Stimulated activated CD8-positive, alpha-beta memory T cell treated with anti-CD3 and anti-CD28 coated beads, Interleukin-12 subunit alpha, Interleukin-12 subunit beta, amount 100 ng/mL, for 24 hours (primary cell): ENCODE measurements around the gene APOL4.
"Not testable (repeated sequence)": the region's sequence is repeated elsewhere in the genome, so short reads cannot be mapped to it uniquely, and the experiment has no call there.

Experiments
- DNase-seq: peaks from one replicate; pipeline ENCODE4 v3.0.0-alpha.2; 2020; ENCODE audit errors: extremely low read depth

APOL4 gene

DNA sequence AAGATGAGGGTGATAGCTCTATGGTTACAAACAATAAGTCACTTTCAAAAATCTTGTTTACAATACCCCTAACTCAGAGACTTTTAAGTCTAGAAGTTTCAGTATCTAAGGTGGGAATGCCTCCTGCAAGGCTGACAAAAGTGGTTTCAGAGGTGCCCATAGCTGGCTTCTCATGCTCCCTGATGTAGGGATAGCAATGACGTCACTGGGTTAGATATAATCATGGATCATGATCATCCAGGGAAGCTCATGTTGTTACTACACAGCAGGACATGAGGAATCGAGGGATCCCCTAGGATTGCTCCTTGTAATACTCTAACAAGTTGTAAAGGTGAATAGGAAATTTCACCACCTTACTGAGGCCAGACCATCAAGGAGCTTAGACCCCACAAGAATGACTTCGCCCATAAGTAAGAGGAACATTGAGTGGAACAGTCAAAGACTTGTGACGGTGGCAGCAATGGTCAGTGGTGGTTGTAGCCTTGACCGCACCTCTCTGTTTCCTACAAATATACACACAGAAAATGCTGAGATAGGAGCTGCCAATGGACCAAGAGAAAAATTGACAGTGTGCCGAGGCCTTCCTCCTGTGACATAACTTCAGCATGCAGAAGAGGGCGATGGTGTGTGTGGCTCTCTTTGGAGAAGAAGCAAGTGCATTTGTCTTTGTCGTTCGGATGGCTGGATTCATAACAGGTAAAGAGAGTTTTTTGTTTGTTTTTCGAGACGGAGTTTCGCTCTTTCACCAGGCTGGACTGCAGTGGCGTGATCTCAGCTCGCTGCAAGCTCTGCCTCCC is 15.6 kb downstream of the APOL4 start:
- no peak for DNase-seq

DNA sequence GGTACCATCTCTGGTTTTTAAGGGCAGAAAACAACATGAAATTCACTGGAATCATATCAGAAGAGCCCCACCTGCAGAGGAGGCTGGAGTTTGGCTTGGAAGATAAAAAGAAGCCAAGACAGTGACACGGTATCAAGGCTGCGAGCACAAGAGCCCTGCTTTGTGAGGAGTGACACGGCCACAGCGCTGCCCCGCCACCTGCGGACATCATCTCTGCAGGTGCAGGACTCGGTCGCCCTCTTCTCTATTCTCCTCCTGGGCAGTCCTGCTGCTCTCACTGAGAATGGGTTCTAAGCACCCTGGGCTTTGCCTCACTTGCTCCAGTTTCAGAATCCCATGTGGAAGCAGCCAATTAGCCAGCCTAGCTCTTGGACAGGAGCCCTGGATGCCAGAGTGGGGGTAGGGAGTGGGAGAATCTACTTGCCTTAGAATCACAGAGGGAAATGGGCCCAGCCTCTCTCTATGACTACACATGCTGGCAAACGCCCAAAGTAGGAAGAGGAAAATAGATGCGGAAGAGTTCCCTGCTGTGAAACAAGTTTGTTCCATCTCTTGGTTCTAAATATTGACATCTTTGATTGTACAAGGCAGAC is 17.1 kb downstream of the APOL4 start:
- no peak for DNase-seq

DNA sequence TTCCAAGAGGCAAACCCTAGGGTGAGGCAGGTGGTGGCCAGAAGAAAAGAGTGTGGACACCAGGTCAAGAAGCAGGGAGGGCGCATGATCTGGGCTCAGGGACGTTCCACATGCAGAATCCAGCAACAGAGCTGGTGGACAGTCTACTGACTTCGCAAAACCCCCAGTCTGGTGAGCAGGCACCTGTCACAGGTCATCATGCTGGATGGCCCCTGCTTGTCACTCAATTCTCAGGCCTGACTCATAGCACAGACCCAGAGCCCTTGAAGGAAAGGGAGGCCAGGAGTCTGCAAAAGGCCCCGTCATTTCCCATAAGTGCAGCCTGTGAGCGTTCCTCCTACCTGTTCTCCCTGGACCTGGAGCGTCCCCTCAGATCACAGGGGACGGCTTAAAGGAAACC is 18.2 kb downstream of the APOL4 start:
- no peak for DNase-seq

DNA sequence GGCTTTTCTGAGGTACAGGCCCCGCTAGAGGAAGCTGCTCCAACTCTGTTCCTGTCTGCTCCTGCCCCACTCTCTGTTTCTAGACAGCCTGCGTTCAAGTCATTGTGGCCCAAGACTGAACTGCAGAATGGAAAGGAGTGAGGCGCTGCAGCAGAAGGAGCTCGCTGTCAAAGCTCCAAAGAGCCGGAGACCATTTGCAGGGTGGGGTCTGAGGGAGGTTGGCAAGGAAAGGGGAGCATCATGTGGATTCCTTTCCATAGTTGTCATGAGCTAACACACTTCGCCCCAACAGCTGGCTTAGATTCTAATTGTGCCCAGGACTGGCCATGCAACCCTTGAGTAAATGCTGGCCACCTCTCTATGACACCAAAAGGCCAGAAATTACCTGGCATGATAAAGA is 18.8 kb downstream of the APOL4 start:
- no peak for DNase-seq

DNA sequence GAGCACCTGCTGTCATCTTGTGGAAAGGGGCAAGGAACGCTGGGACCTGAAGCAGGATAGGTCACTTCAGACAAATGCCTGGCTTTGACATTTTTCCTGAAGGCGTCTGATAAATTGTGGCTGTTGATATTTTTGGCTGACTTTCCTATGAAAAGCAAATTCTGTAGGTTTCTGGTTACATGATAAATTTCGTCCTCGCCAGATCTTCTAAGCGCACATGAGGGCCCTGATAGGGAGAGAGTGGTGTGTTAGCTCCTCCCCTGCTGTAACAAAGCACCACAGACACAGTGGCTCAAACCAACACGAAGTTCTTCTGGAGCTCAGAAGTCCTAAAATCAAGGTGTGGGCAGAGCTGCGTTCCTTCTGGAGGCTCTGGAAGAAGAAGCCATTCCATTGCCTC is 19.6 kb downstream of the APOL4 start:
- DNase-seq: no peak

DNA sequence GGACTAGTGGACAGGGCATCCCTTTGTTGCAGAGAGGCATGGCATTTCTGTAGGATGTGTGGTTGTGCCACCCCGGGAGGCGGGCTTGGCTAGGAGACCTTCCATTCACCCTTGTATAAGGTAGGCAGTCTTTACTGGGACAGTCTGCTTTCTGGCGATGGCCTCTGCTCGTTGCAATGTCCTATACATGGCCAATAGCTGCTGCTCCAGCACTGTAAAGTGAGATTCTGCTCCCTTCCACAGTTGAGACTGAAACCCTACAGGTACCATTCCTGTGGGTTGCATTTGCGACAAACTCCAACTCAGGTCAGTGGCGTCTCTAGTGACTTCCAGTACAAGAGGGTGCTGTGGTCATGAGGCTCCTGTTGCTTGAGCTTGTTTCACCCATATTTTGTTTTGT is 20.7 kb downstream of the APOL4 start:
- DNase-seq: no peak

DNA sequence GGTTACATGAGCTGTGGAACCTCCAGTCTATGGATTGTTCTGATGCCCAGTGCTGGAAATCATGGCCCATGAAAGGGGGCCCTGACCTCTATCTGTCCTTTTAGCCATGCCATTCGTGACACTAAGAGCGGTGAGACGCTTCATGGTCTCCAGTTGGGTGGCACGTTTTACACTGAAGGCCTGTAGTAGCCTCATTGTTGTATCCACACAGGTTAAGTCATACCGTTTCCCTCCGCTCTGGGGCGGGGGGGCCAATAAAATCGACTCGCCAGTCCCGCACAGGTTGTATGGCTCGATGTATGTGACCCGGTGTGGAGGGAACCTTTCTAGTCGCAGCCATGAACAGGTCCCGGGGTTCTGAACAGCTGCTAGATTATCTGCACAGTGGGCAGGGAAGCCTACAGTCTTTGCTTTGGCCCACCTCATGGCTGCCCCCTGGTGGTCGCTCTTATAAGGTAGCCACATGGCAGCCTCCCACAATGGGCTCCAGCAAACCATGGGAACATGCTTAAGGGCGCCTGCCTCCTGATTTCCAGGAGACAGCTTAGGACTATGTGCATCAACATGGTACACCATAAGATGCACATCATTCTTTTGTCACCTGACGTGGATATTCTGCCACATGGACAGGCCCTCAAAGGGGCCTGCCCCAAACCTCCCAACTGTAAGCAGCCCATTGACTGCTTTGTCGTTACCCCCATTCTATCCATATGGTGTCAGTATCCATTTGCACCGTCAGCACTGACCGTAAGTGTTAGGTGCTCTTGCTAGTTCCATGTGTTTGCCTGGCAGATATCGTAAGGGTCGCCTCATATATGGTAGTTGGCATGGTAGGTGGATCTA is 21.4 kb downstream of the APOL4 start:
- peak; percentile 62 for DNase-seq

DNA sequence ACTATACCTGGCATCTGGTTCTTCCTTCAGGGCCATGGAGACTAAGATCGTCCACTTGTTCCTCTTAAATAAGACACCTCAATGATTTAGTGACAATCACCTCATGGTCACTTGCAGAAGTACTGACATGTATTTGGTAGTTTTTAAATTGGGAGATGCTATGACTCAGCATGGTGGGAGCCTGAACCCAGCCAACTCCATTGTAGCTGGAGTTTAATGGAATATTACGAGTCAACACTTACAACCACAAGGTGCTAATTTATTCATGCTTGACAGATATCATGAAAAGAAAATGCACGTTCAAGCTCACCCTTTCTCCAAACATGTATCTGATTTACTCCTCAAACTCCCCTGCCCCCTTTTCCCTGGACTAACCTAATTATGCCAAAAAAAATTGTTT is 24.4 kb downstream of the APOL4 start:
- DNase-seq: no peak

DNA sequence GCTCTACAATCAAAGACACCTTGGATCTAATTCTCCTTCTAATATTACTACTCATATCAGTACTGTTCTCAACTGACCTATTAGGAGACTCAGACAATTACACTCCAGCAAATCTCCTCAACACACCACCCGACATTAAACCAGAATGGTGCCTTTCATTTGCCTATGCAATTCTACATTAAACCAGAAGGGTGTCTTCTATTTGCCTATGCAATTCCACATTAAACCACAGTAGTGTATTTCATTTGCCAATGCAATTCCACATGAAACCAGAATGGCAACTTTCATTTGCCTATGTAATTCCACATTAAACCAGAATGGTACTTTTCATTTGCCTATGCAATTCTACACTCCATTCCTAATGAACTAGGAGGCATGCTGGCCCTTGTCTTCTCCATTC is 25.7 kb downstream of the APOL4 start:
- DNase-seq: no peak

DNA sequence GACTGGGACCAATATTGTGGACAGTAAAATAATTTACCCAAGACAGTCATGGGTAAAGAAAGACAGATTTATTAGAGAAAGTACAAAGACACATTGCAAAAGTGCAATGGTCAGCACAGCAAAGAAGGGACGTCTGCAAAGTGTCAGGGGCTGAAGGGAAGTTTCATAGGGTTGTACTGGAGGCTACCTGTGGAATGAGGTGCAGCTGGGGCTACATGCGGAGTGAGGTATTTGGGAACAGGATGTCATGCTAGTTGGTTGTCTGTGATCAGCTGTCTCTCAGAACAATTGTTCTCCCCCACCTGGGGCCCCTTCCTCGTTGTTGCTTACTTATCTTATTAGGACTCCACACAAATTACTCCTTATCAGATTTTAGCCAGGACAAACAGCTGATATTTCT is 29.7 kb downstream of the APOL4 start:
- DNase-seq: no peak

DNA sequence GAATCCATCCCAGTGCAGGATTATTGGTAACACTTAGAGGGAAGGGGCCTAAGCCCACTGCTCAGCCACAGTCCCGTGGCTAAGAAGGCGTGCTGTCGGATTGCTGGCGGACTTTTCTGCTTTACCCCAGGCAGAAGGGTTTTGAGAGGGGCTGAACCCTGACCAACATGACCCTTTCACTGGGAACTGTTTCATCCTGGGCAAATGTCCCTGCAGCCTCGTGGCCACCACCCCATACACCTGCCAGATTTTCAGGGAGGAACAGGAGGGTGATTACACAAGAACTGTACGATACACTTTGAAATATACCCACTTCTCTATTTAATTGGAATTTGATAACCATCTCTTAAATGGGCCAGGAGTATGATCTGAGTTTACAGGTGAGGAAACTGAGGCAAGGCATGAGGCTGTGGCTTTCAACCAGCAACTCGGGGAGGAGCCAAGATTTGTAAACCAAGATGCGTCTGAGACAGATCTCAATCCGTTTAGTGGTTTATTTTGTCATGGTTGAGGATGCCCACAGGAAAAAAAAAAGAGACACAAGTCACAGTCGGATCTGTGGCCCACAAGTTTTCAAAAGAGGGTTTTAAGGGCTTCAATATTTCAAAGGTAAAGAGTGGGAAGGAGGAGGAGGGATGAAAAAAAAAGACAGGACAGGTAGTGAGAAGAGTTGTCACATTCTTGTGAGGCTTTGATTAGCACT is 34.9 kb downstream of the APOL4 start:
- no peak for DNase-seq

DNA sequence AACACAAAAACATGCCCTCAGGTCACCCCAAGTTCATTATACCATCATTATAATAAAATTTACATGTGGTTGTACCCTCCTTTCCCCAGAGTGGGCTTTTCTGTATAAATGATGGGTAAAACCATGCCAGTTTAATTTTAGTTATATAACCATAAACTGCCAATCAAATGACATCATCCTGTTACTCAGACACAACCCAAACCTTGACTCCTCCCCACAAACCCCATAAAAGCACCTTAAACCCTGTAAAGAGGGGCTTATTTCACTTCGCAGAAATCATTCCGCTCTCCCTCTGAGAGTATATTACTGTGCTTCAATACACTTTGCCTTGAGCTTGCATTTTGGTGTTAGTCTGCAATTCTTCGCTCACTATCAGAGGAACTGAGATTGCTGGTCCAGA is 35.5 kb downstream of the APOL4 start:
- DNase-seq: no peak

DNA sequence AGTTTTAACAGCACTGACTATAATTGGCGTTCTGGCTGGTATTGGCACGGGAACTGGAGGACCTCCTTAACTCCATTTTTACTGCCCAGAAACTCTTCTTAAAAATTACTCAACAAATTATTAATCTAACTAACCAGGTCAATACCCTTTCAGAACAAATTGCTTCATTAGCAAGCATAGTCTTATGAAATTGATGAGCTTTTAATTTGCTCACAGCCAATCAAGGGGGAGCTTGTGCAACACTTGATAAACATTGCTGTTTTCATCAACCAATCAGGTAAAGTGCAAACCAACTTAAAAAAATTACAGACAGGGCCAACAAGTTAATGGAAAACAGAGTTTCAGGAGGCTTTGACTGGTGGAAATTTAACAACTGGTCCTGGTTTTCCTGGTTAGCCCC is 36.5 kb downstream of the APOL4 start:
- no peak for DNase-seq

DNA sequence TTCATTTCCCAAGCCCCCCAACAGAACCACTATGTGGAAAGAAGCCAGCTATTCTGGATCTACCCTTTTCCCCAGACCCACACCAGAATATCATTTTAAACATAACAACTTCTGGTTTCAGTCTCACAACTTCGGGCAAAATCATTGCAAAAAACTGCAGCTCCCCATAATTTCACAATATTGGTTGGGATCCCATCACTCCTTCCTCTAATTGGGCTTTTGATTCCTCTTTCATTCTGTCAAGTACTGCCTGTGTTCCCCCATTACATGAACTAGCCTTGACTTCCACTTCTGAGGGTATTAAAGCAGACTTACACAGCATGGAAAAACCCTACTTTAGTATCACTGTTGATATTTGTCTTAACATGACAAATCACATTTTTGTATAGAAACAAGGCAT is 37.0 kb downstream of the APOL4 start:
- no peak for DNase-seq

DNA sequence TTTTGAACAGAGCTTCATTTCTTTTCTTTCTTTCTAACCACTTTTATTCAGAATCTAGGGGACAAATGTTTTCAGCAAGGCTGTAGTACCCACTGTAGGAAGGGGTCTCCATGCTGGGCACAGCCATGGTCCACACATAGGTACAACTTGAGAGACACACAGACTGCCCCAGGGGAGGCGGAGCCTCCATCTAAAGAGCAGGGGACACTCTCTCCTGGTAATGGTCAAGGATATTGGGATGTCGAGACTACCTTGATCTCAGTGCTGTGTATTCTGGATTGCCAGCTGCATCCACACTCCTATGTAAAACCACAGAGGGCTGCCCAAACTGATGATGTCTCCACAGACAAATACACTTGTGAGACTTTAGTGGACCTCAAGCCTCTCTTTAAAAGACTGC is 38.1 kb downstream of the APOL4 start:
- no peak for DNase-seq

DNA sequence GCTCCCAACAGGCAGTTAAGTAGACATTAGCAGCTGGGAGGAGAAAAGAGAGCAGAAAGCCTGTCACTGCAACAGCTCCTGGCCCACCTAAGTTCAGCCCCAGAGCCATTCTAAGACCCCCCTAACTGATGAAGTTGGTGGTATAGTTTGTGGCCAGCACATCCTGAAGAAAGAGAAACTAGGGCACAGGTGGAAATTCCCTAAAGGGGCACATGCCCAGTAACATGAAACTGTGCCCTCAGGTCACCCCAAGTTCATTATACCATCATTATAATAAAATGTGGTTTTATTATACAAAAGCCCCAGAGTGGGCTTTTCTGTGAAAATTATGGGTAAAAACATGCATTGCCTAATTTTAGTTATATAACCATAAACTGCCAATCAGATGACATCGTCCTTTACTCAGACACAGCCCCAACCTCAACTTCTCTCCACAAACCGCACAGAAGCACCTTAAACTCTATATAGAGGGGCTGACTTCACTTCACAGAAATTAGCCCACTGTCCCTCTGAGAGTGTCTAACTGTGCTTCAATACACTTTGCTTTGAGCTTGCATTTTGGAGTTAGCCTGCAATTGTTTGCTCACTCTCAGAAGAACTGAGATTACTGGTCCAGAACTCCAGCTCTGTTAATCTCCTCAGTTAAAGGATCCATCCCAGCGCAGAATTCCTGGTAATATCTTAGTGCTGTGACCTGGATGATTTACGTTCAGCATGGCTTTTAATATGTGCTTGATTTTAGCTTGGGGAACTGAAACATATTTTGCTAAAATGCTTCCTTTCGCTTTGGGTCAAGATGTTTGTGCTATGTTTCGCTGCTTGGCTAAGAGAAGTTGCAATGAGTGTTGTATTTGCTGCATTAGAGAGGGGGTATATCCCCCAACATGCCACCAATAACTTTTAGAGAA is 39.2 kb downstream of the APOL4 start:
- no peak for DNase-seq

DNA sequence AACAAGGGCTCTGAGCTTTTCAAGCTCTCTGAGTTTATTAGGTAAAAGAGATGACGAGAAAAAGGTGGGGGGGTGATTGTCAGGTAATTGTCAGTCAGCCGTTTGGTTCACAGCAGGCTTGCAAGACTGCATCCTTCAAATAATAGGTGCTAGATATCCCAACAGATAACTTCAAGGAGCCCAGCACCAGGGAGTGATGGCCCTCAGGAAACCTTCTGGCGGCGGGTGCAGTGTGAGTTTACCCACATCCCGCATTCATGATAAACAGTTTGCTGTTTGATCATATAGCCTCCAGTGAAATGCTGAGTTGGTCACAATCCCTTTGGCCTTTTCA is 39.8 kb downstream of the APOL4 start:
- not testable (repeated sequence) for DNase-seq

DNA sequence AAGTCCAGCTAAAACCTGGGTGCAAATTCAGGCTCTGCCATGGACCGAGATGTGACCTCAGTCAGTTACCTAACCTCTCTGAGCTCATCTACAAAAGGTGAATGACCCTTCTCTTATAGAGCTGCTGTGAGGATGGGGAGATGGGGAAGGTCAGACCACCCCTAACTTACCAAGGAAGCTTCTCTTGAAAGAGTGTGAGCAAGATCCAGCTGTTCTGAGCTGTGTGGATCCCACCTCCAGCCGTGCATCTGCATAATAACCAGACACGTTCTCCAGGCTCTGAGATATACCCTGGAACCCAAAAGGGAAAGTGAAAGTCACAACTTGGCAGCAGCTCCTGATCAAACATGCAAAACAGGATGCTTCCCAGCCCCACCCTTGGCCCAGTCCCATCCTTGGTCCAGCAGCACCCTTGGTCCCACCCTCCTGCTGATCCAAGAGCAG is 41.1 kb downstream of the APOL4 start, which contains the start of gene APOL3:
Gene APOL3, minus strand, starts transcription at position 257 of the 444 bp plus-strand sequence. CDS start 11,700 bp downstream, outside the sequence.
- no peak for DNase-seq

DNA sequence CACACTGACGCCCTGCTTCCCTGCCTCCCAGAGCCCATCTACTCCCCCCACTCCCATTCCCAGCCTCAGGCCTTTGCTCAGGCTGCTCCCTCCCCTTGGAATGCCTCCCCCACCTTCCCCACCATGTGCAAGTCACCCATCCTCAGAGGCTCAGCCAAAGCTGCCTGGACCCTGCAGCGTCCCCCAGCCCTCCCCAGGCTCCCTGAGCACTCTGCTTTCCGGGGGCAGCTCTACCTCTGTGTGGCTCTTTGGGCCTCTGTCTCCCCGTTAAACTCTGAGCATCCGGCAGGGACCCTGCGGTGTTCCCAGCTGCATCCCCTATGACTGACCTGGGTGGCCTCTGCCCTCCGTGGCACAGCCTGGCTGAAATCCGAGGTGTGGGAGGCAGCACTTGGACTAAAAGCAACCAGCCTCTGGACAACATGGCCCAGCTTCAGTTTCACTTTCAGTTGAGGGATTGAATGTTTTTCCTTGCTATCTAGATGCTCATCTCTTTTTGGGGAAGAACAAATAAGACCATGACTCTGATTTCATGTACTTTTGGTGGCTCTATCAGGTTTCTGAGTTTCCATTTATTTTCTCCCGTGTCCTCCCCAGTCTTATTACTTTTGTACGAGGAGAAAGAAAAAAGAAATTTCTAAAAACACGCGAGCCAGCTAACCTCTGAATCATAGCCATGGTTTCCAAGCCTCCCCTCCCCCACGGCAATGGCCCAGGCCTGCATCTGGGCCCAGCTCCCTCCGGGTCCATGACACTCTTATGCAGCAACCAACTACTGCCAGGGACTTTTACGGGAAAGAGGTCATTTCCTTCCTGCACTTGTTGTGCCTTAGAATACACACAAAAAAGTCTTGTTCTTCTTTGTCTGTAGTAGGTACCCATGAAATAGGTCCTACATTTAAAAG is 44.8 kb downstream of the APOL4 start:
- DNase-seq: peak; percentile 57

DNA sequence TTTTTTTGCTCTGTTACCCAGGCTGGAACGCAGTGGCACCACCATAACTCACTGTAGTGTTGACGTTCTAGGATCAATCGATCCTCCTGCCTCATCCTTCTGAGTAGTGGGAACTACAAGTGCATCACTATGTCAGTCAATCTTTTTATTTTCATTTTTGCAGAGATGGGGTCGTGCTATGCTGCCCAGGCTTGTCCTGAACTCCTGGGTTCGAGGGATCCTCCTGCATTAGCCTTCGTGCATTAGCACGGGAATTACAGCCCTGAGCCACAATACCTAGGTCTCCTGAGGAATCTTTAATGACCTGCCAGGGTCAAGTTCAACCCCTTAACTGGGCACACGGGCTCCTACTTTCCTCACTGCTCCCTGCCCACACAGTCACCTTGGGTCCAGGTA is 45.5 kb downstream of the APOL4 start:
- DNase-seq: no peak
